GM19351 (cell line): ENCODE data around the gene EN2.

Experiments
- ATAC-seq: cut with Tn5 transposase; IDR thresholded peaks from one replicate; pipeline ENCODE4 v1.9.1; 2021; ENCODE audit warnings: mild to moderate bottlenecking, moderate library complexity; ENCODE audit not compliant: unreplicated experiment

Gene EN2

GRCh38 chr7:155450558-155450969, 7.4 kb upstream of the EN2 start:
- no peak for ATAC-seq

GRCh38 chr7:155450970-155451801, 6.7 kb upstream of the EN2 start:
- ATAC-seq, result no peak

GRCh38 chr7:155451840-155452239, 6.1 kb upstream of the EN2 start:
- no peak for ATAC-seq

- ATAC-seq, result no peak
These were observed 5.2 kb upstream of the EN2 start for GRCh38 chr7:155452505-155453295.

- no peak for ATAC-seq
These were observed 4.4 kb upstream of the EN2 start for GRCh38 chr7:155453296-155454182.

- ATAC-seq, result no peak
These were observed 3.5 kb upstream of the EN2 start for GRCh38 chr7:155454183-155455112.

- ATAC-seq, result no peak
These were observed 2.7 kb upstream of the EN2 start for GRCh38 chr7:155455132-155455693.

GRCh38 chr7:155455776-155456737, 1.9 kb upstream of the EN2 start:
- ATAC-seq, result no peak

- ATAC-seq, result no peak
These were observed 988 bp upstream of the EN2 start for GRCh38 chr7:155456738-155457543.

GRCh38 chr7:155457544-155458110, 302 bp upstream of the EN2 start:
- no peak for ATAC-seq

GRCh38 chr7:155458878-155459699, 1.2 kb downstream of the EN2 start:
- no peak for ATAC-seq

- ATAC-seq, result no peak
These were observed 2.0 kb downstream of the EN2 start for GRCh38 chr7:155459700-155460461.

GRCh38 chr7:155460926-155461613, 3.1 kb downstream of the EN2 start:
- no peak for ATAC-seq

- ATAC-seq, result no peak
These were observed 3.7 kb downstream of the EN2 start for GRCh38 chr7:155461631-155462030.

GRCh38 chr7:155462163-155462735, 4.3 kb downstream of the EN2 start:
- ATAC-seq, result no peak
